ENCODE results near the gene SBNO2.

DNA sequence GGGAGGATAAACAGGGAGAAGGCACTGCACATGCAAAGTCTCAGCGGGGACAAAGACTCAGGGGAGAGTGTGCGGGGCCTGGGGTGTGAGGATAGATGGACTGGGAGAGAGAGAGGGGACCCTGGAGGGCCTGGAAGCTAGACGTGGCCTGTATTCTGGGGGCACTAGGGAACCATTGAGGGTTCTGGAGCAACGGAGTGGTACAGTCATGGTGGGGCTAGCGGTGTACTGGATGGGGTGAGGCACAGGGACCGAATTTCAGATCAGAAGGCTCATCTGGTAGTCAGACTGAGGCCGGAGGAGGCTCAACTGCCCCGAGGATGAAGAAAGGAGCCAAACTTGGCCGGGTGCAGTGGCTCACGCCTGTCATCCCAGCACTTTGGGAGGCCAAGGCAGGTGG, 8.0 kb upstream of the SBNO2 start:
- TF ChIP-seq, protein P1, sequence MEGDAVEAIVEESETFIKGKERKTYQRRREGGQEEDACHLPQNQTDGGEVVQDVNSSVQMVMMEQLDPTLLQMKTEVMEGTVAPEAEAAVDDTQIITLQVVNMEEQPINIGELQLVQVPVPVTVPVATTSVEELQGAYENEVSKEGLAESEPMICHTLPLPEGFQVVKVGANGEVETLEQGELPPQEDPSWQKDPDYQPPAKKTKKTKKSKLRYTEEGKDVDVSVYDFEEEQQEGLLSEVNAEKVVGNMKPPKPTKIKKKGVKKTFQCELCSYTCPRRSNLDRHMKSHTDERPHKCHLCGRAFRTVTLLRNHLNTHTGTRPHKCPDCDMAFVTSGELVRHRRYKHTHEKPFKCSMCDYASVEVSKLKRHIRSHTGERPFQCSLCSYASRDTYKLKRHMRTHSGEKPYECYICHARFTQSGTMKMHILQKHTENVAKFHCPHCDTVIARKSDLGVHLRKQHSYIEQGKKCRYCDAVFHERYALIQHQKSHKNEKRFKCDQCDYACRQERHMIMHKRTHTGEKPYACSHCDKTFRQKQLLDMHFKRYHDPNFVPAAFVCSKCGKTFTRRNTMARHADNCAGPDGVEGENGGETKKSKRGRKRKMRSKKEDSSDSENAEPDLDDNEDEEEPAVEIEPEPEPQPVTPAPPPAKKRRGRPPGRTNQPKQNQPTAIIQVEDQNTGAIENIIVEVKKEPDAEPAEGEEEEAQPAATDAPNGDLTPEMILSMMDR (conservative IDR thresholded peaks at IDR 0.05; ENCODE audit: low read length) = no peak
- TF ChIP-seq EZH2phosphoT487 (IDR thresholded peaks at IDR 0.05; ENCODE audit: borderline replicate concordance, low read depth, low read length) = no peak
